ENCODE data around the gene NFKBIL1. TPM values are rescaled to one million over a fixed set of nuclear protein-coding genes. Genes with fewer than 3 reads are reported as not detected.

Gene NFKBIL1
- total RNA-seq, 2 experiments from 2014 or later: 21.8 to 23.2 TPM

- intact Hi-C loops (cut with micrococcal nuclease; ENCODE audit: unreplicated experiment): no loop called here
- Histone ChIP-seq H3K4me2 (ENCODE audit: low read length) (peak overlapping the region; percentile 81), H3K4me3 (ENCODE audit: low read depth, low read length, poor library complexity, severe bottlenecking) (peak overlapping the region; percentile 57), H3K9me3 (ENCODE audit: low read length) (no peaks in the 10 kb centered on the region), H3K79me2 (ENCODE audit: insufficient read depth, low read depth, low read length) (no peaks in the 10 kb centered on the region), H3K27ac (ENCODE audit: low read depth, low read length, poor library complexity, severe bottlenecking) (peak overlapping the region; percentile 94), H4K20me1 (ENCODE audit: insufficient read depth, low read length) (no peaks in the 10 kb centered on the region), H3K36me3 (ENCODE audit: insufficient read depth, low read length) (peaks cover 46% of the 10 kb centered on the region), H3K4me1 (ENCODE audit: insufficient read depth, low read length, poor library complexity, severe bottlenecking) (peaks cover 83% of the 10 kb centered on the region), H3K9me2 (ENCODE audit: insufficient read depth, low read length) (no peaks in the 10 kb centered on the region), H2AFZ (ENCODE audit: low read length) (no peak overlapping the region)
- POLR2A ChIA-PET: interaction anchor here (0.9 to 1.9 kb wide), 5 partner anchors 10 to 24 kb away, joined by 3 to 5 read pairs (median 4); partner anchors contain the start of gene TNF
- CTCF ChIA-PET (ENCODE audit: unreplicated experiment): interaction anchor here (1.6 kb wide), 1 partner anchor 14 kb away, joined by 3 read pairs; no protein-coding TSS in a partner anchor
- peak; percentile 75 for DNase-seq (ENCODE audit: low spot score)
- no peak for TF ChIP-seq EZH2phosphoT487 (IDR thresholded peaks at IDR 0.05; ENCODE audit: borderline replicate concordance, low read depth, low read length)
- no peak for TF ChIP-seq CTCF (conservative IDR thresholded peaks at IDR 0.05; ENCODE audit: low read length)
- no TSS peak for BruUV-seq (replicated peaks)
Observed at GRCh38 chr6:31558631-31559500, 11.5 kb downstream of the NFKBIL1 start.

- no peak for TF ChIP-seq CTCF (conservative IDR thresholded peaks at IDR 0.05; ENCODE audit: low read length)
- Histone ChIP-seq H2AFZ (ENCODE audit: low read length) (no peak overlapping the region), H3K27ac (ENCODE audit: low read depth, low read length, poor library complexity, severe bottlenecking) (peak overlapping the region; percentile 94), H4K20me1 (ENCODE audit: insufficient read depth, low read length) (no peaks in the 10 kb centered on the region), H3K9me3 (ENCODE audit: low read length) (no peaks in the 10 kb centered on the region), H3K9me2 (ENCODE audit: insufficient read depth, low read length) (no peaks in the 10 kb centered on the region), H3K4me1 (ENCODE audit: insufficient read depth, low read length, poor library complexity, severe bottlenecking) (peaks cover 75% of the 10 kb centered on the region), H3K79me2 (ENCODE audit: insufficient read depth, low read depth, low read length) (no peaks in the 10 kb centered on the region), H3K4me3 (ENCODE audit: low read depth, low read length, poor library complexity, severe bottlenecking) (peak overlapping the region; percentile 57), H3K4me2 (ENCODE audit: low read length) (peak overlapping the region; percentile 81), H3K36me3 (ENCODE audit: insufficient read depth, low read length) (peaks cover 46% of the 10 kb centered on the region)
- BruUV-seq (replicated peaks): TSS peak; percentile 50
- POLR2A ChIA-PET: interaction anchor here (0.6 to 1.9 kb wide), 10 partner anchors 8 to 61 kb away, joined by 3 to 6 read pairs (median 3); partner anchors contain the start of genes LST1 and TNF
- intact Hi-C loops (cut with micrococcal nuclease; ENCODE audit: unreplicated experiment): no loop called here
- no peak for DNase-seq (ENCODE audit: low spot score)
- CTCF ChIA-PET (ENCODE audit: unreplicated experiment): no interaction called here
Observed at GRCh38 chr6:31559606-31559957, 12.2 kb downstream of the NFKBIL1 start.

Measured in OCI-LY7 (cell line).